GM23338 (cell line): Measurements from ENCODE around the gene PIGB.

Experiments used
- CREB1 ChIP-seq: fragments of 250-450 bp; sonication (Bioruptor Pico); IDR thresholded peaks from 2 replicates; pipeline ENCODE4 v1.5.0; 2020; ENCODE audit warnings: low read depth, mild to moderate bottlenecking, moderate library complexity
- EZH2 ChIP-seq: fragments of 200-600 bp; sonication (generic); IDR thresholded peaks from one replicate; pipeline ENCODE4 v1.8.0; 2017; ENCODE audit warnings: antibody characterized with exemption, mild to moderate bottlenecking, low read depth; ENCODE audit not compliant: unreplicated experiment
- EZH2phosphoT487 ChIP-seq: fragments of 200-600 bp; sonication (generic); IDR thresholded peaks from one replicate; pipeline ENCODE4 v1.8.1; 2018; ENCODE audit warnings: antibody characterized with exemption; ENCODE audit not compliant: unreplicated experiment
- POLR2AphosphoS5 ChIP-seq: IDR thresholded peaks from 2 replicates; pipeline ENCODE4 v1.6.1; 2016; ENCODE audit warnings: antibody characterized with exemption, low read depth
- ZNF331 ChIP-seq: fragments of 250-450 bp; sonication (Bioruptor Pico); IDR thresholded peaks from 2 replicates; pipeline ENCODE4 v1.5.0; 2020; ENCODE audit warnings: low read depth, mild to moderate bottlenecking, moderate library complexity
- ZNF462 ChIP-seq: fragments of 250-450 bp; sonication (Bioruptor Pico); IDR thresholded peaks from 2 replicates; pipeline ENCODE4 v1.5.0; 2020; ENCODE audit warnings: mild to moderate bottlenecking, moderate library complexity
- TF ChIP-seq, protein P1 (sequence below), 2 experiments: fragments of 200-600 bp in 1 of 2; sonication (generic) in 1 of 2; conservative IDR thresholded peaks; 2 replicates each; pipeline versions ENCODE4 v1.5.1 to v1.6.1; 2016 to 2017; ENCODE audit warnings: antibody characterized with exemption in 2 of 2, low read depth in 2 of 2, mild to moderate bottlenecking in 2 of 2, moderate library complexity in 1 of 2
- TF ChIP-seq, protein P2 (sequence below): IDR thresholded peaks from one replicate; pipeline ENCODE4 v1.6.1; 2018; ENCODE audit warnings: antibody characterized with exemption; ENCODE audit not compliant: unreplicated experiment

- TF ChIP-seq EZH2phosphoT487, result no peak
- TF ChIP-seq, protein P1, sequence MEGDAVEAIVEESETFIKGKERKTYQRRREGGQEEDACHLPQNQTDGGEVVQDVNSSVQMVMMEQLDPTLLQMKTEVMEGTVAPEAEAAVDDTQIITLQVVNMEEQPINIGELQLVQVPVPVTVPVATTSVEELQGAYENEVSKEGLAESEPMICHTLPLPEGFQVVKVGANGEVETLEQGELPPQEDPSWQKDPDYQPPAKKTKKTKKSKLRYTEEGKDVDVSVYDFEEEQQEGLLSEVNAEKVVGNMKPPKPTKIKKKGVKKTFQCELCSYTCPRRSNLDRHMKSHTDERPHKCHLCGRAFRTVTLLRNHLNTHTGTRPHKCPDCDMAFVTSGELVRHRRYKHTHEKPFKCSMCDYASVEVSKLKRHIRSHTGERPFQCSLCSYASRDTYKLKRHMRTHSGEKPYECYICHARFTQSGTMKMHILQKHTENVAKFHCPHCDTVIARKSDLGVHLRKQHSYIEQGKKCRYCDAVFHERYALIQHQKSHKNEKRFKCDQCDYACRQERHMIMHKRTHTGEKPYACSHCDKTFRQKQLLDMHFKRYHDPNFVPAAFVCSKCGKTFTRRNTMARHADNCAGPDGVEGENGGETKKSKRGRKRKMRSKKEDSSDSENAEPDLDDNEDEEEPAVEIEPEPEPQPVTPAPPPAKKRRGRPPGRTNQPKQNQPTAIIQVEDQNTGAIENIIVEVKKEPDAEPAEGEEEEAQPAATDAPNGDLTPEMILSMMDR (conservative IDR thresholded peaks at IDR 0.05; ENCODE audit: low read depth in 2 of 2), result no peak
- TF ChIP-seq POLR2AphosphoS5, result no peak
- TF ChIP-seq CREB1 (CRISPR knock-in tag), result no peak
- no peak for TF ChIP-seq EZH2
- TF ChIP-seq ZNF462, result no peak
- TF ChIP-seq, protein P2, sequence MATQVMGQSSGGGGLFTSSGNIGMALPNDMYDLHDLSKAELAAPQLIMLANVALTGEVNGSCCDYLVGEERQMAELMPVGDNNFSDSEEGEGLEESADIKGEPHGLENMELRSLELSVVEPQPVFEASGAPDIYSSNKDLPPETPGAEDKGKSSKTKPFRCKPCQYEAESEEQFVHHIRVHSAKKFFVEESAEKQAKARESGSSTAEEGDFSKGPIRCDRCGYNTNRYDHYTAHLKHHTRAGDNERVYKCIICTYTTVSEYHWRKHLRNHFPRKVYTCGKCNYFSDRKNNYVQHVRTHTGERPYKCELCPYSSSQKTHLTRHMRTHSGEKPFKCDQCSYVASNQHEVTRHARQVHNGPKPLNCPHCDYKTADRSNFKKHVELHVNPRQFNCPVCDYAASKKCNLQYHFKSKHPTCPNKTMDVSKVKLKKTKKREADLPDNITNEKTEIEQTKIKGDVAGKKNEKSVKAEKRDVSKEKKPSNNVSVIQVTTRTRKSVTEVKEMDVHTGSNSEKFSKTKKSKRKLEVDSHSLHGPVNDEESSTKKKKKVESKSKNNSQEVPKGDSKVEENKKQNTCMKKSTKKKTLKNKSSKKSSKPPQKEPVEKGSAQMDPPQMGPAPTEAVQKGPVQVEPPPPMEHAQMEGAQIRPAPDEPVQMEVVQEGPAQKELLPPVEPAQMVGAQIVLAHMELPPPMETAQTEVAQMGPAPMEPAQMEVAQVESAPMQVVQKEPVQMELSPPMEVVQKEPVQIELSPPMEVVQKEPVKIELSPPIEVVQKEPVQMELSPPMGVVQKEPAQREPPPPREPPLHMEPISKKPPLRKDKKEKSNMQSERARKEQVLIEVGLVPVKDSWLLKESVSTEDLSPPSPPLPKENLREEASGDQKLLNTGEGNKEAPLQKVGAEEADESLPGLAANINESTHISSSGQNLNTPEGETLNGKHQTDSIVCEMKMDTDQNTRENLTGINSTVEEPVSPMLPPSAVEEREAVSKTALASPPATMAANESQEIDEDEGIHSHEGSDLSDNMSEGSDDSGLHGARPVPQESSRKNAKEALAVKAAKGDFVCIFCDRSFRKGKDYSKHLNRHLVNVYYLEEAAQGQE, result no peak
- TF ChIP-seq ZNF331 (CRISPR knock-in tag), result no peak
These were observed 48.0 kb downstream of the PIGB start for GRCh38 chr15:55366981-55367380.
